ENCODE results near the gene CCL11.

The CCL11 gene

DNA sequence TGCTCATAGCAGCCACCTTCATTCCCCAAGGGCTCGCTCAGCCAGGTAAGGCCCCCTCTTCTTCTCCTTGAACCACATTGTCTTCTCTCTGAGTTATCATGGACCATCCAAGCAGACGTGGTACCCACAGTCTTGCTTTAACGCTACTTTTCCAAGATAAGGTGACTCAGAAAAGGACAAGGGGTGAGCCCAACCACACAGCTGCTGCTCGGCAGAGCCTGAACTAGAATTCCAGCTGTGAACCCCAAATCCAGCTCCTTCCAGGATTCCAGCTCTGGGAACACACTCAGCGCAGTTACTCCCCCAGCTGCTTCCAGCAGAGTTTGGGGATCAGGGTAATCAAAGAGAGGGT is 30.2 kb upstream of the CCL11 start:
- DNase-seq (ENCODE audit: low read depth, low spot score): no peak
- H3K4me3 ChIP-seq (ENCODE audit: low read length): no peak overlapping the region

DNA sequence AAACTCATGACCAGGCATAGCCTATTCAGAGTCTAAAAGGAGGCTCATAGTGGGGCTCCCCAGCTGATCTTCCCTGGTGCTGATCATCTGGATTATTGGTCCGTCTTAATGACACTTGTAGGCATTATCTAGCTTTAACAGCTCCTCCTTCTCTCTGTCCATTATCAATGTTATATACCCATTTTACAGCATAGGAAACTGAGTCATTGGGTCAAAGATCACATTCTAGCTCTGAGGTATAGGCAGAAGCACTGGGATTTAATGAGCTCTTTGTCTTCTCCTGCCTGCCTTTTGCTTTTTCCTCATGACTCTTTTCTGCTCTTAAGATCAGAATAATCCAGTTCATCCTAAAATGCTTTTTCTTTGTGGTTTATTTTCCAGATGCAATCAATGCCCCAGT is 29.7 kb upstream of the CCL11 start:
- H3K4me3 ChIP-seq (ENCODE audit: low read length): no peak overlapping the region
- no peak for DNase-seq (ENCODE audit: low read depth, low spot score)

DNA sequence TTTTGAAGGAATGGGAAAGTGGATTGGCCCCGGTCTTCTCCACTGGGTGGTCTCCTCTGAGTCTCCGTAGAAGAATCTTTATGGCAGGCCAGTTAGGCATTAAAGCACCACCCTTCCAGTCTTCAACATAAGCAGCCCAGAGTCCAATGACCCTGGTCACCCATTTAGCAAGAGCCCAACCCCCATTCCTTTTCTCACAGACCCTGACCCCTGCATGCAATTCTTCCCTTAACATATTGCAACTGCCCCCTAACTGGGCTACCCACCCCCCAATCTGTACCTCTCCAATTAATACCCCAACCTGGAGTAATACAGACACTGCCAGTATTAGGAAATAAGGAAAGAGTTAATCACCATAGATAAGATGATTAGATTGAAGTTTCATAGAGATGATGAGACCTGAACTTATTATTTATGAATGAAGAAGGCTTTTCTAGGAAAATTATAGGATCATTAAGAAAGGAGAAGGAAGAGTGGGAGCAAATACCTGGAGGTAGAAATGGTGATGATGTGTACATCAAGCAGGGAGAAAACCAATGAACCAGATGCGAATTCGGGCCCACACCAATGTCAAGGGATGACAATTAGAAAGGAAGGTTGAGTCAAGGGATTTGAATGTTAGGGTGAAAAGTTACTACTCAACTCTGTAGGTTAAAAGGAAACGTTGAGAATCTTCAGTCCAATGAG is 28.1 kb upstream of the CCL11 start:
- no peak overlapping the region for H3K4me3 ChIP-seq (ENCODE audit: low read length)
- no peak for DNase-seq (ENCODE audit: low read depth, low spot score)

DNA sequence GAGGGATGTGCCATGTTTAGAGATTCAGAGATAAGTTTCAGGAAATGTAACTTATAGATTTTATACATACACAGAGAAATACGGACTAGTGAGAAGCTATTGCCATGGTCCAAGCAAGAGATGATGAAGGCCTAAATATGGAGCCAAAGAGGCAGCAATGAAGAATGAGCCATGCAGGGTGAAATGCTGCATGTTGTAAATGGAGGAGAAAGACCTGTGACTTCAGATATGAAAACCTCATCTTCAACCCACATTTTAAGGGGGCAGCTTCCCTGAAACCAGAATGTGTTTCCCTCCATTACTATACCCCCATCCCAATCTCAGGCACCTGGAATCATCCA is 27.6 kb upstream of the CCL11 start:
- H3K4me3 ChIP-seq (ENCODE audit: low read length): no peak overlapping the region
- DNase-seq (ENCODE audit: low read depth, low spot score): no peak

DNA sequence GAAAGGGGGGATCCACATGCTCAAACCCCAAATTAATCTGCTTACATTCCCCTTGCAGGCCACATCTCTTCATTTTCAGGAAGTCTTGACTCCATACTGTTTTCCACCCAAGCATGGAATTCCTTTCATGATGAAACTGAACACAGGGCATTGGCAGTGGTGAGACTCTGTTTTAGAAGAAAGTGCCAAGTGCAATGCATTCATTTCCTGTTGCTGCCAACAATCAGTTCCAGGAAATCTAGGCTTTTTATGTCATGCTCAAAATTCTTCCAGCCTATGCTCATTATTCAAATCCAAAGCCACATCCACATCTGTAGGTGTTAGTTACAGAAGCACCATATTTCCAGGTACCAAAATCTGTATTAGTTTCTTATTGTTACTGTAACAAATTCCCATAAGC is 26.4 kb upstream of the CCL11 start:
- H3K4me3 ChIP-seq (ENCODE audit: low read length): no peak overlapping the region
- no peak for DNase-seq (ENCODE audit: low read depth, low spot score)

DNA sequence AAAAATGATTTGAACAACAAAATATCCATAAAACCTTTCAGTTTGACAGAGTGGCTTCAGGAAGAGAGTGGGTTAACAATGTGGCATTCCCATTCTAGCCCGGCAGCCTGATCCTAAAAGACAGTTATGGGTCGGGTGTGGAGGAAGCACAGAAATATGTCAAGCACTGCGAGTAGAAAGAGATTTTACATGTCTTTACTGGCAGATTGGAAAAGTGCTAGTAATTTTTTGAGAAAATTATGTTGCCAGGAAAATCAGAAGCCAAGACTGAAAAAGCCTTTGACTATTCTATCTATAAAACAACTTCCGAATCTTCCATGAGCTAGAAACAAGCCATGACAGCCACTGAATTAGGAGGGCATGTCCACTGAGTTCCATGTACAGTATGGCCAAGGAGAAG is 24.7 kb upstream of the CCL11 start:
- no peak overlapping the region for H3K4me3 ChIP-seq (ENCODE audit: low read length)
- DNase-seq (ENCODE audit: low read depth, low spot score): no peak

DNA sequence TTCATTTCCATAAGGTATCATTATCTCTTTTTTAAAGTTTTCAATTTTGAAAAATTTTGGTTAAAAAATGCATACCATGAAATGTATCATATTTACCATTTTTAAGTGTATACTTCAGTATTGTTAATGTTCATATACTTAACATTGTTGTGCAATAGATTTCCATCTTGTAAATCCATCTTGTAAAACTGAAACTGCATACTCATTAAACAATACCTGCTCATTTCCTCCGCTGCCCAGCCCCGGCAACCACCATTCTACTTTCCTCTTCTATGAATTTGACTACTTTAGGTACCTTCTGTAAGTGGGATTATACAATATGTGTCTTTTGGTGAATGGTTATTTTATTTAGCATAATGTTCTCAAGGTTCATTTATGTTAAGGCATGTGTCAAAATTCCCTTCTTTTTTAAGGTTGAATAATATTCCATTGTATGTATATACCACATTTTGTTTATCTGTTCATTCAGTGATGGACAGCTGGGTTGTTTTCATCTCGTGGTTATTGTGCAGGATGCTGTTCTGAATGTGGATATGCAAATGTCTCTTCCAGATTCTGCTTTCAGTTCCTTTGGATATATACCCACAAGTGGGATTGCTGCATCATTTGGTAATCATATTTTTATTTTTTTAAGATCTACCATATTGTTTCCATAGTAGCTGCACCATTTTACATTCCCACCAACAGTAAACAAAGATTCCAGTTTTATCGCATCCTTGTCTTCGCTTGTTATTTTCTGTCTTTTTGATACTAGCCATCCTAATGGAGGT is 23.8 kb upstream of the CCL11 start:
- no peak for DNase-seq (ENCODE audit: low read depth, low spot score)
- no peak overlapping the region for H3K4me3 ChIP-seq (ENCODE audit: low read length)

DNA sequence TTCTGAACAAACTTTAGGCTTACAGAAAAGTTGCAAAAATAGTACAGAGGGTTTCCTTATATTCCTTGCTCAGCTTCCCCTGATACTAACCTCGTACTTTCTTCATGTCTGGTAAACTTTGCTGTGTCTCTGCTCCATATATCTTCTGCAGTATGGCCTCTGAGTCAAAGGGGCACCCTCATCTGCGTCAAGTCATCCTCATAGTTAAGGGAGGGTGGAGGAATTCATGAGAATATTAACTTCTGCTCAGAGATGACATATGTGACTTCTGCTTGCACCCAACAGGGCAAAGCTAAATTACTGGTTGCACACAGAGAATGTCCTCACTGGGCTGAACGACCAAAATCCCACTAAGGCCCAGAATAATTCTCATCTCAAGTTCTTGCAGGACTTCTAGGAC is 19.8 kb upstream of the CCL11 start:
- no peak for DNase-seq (ENCODE audit: low read depth, low spot score)
- H3K4me3 ChIP-seq (ENCODE audit: low read length): no peak overlapping the region

DNA sequence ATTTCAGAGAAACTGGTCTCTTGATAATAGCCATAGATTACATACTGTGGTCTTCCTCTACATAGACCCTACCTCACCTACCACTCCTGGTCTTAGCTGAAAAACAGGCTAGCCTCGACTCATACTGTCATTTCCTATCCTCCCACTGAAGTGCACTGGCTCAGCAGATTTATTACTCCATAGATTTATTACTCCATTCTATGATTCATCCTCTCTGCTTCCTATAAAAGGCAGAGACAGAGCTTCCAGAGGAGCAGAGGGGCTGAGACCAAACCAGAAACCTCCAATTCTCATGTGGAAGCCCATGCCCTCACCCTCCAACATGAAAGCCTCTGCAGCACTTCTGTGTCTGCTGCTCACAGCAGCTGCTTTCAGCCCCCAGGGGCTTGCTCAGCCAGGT is 15.6 kb upstream of the CCL11 start, which contains the start of gene CCL7:
Gene CCL7, plus strand, starts transcription at position 253 of the 400 bp plus-strand sequence. Its CDS starts 70 bp downstream, at position 323.
- DNase-seq (ENCODE audit: low read depth, low spot score): no peak
- H3K4me3 ChIP-seq (ENCODE audit: low read length): no peak within 1 kb of the TSS

DNA sequence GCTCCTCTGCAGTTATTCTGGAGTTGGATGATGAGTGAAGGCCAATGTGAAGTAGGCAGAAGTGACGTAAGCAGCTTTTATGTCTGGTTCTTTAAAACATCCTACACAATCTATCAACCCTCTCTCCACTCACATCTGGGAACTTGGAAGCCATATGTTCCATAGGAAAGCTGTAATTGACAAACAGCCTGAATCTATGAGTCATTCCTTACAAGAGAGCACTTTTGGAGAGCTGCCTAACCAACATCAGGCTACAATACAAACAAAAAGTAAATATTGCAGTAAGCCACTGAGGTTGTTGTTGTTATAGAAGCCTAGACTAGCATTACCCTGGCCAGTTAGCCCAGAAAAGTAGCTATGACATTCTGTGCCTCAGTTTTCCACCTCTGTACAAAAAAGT is 9.7 kb upstream of the CCL11 start:
- no peak overlapping the region for H3K4me3 ChIP-seq (ENCODE audit: low read length)

DNA sequence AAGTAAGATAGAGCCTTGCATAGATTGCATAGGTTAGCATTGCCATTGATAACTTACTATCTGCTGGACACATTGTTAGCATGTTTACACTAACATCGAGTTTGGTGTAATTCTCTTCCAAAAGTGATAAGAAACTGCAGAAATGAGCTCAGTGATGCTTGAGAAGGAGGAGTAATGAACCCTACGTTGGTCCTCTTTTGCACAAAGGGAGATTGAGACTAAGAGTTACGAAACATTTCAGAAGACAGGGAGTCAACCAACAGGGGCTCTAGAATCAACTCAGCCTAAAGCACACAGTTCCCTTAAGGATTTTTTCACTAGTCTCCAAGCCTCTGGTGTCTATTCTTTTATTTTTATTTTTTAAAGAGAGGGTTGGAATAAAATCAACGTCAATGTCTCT is 8.7 kb upstream of the CCL11 start:
- H3K4me3 ChIP-seq (ENCODE audit: low read length): no peak overlapping the region
- no peak for DNase-seq (ENCODE audit: low read depth, low spot score)

More for the DNA sequence above, 9.7 kb upstream of the CCL11 start:
- no peak for DNase-seq (ENCODE audit: low read depth, low spot score)

DNA sequence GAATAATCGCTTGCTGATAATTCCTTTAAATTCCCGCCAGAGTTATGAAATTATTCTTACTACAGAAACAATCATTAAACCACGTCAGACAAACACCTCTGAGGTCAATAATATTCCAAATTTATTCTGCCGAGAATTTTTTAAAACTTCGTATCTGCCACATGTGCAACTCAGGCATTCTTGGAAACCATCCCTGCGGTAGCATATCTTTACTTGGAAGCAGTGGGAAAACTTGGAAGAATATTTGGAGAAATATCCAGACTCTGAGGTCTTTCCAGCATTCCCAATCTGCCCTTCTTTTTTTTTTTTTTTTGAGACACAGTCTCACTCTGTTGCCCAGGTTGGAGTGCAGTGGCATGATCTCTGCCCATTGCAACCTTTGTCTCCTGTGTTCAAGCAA is 2.0 kb upstream of the CCL11 start:
- no peak for DNase-seq (ENCODE audit: low read depth, low spot score)
- no peak overlapping the region for H3K4me3 ChIP-seq (ENCODE audit: low read length)

DNA sequence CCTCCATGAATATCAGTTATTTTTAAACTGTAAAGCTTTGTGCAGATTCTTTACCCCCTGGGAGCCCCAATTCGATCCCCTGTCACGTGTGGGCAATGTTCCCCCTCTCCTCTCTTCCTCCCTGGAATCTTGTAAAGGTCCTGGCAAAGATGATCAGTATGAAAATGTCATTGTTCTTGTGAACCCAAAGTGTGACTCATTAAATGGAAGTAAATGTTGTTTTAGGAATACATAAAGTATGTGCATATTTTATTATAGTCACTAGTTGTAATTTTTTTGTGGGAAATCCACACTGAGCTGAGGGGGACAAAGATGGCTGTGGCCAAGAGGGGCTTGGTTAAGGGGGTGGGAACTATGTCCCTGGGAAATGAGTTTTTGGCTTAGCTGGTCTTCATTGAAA is 2.3 kb downstream of the CCL11 start:
- DNase-seq (ENCODE audit: low read depth, low spot score): no peak
- H3K4me3 ChIP-seq (ENCODE audit: low read length): no peak overlapping the region

DNA sequence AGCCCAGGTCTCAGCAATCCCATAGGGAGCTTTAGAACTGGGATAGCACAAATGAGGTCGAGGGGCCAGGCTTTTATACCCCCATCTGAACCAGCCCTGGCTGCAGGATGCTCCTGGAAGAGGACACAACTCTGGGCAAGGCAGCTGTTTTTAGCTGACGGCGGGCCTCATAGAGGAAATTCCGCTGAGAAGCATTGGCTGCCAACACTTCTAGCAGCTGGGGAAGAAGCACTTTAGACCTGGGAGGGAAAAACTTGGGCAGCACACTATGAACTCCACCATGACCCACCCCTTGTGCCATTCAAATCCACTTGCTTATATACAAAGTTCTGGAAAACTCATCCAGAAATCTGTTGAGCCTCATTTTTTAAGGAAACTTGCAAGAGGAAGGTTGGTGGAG is 5.0 kb downstream of the CCL11 start:
- DNase-seq (ENCODE audit: low read depth, low spot score): no peak
- H3K4me3 ChIP-seq (ENCODE audit: low read length): no peak overlapping the region

DNA sequence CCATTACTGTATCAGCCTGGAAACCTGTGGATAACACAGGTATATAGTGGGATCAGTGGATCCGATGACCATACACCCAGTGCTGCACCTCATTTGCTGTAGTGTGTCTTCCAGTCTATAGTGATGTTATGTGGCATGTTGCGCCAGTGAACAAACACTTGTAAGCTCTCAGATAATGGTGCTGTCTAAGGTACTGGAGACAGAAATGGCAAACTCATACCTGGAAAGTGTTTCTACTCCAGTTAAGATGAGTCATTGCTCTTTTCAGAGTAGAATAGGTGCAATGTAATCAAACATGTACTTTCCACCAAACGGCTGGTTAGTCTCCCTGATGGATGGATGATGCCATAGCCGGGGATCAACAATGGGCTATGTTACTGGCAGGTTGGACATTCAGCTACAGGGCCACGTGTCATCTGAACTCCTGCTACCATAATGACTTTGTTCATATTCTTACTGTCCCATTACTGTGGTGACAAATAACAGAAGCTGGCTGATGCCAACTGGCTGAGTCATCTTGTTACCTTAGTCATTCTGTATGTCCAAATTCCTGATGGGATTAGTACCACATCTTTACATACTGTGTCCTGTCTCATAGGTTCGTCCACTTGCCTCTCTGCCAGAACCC is 6.3 kb downstream of the CCL11 start:
- DNase-seq (ENCODE audit: low read depth, low spot score): no peak
- H3K4me3 ChIP-seq (ENCODE audit: low read length): no peak overlapping the region

DNA sequence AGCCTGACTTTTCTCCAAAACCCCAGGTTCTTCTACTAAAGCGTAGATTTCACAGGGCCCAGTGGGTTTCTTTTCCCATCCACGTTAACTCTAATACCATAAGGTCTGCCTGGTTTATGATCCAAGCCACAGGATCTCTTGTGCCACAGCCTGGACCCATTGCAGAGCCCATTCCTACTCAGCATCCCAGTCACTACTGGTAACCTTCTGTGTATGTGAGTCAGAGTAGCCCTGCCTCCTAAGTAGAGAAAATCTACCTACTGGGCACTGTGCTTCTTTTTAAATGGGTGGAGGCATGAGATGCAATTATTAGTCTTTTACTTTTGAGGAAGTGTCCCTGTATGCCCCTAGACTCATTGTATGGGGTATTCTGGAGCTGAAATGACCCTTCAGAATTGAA is 13.5 kb downstream of the CCL11 start:
- no peak for DNase-seq (ENCODE audit: low read depth, low spot score)
- no peak overlapping the region for H3K4me3 ChIP-seq (ENCODE audit: low read length)

DNA sequence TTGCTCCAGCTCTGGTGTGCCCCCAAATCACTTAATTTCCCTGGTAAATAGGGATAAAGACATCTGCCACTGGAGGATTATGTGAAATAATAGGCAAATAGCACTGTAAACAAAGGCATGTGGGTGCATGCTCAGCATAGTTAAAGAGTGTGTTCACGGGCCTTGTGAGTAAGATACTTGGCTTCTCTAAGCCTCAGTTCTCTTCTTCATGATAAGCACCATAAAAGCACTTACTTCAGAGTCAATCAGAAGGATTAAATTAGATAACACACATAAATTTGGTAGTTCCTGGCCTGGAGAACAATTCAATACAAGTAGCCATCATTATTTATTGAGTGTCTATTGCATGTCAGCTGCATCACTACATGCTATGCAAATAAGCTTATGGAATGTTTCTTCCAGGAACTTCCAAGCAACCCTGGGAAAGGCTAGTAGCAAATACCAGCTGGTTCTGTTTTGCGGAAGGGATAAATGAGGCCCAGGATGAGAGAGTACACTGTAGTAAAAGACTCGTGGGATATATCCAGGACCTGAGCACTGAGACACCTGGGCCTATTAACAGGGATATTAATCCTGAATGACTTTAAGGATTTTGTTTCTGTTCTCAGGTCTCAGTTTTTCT is 14.5 kb downstream of the CCL11 start:
- no peak overlapping the region for H3K4me3 ChIP-seq (ENCODE audit: low read length)
- no peak for DNase-seq (ENCODE audit: low read depth, low spot score)

DNA sequence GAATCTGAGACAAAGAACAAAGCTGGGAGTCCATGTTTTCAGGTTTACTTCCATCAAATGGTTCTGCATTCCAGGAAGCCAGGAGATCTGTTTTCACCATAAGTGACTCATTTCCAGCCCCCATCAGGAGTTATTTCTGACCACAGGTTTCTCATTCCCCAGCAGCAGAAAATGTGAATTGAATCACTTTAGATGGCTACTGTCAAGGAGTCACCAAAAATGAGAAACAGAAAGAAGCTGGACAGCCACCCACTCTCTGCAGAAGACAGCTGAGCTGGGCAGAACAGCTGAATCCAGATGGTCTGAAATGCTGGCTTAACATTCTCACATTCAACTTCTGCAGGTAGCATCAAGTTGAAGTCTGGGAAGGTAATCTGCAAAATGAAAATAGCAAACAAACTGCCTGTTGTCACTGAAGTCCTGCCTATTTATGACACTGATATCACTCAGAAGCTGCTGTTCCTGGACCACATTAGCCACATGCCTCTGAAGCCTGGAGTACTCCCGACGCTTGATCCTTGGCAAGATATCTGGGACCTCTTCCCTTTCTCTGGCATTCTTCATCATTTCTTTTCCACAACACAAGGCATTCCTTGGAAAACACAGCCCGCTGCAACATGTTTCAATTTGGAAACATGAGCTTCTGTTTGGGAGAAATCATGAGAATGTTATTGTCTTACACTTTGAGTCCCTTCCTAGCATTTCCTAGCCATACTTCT is 15.3 kb downstream of the CCL11 start:
- no peak for DNase-seq (ENCODE audit: low read depth, low spot score)
- H3K4me3 ChIP-seq (ENCODE audit: low read length): no peak overlapping the region

DNA sequence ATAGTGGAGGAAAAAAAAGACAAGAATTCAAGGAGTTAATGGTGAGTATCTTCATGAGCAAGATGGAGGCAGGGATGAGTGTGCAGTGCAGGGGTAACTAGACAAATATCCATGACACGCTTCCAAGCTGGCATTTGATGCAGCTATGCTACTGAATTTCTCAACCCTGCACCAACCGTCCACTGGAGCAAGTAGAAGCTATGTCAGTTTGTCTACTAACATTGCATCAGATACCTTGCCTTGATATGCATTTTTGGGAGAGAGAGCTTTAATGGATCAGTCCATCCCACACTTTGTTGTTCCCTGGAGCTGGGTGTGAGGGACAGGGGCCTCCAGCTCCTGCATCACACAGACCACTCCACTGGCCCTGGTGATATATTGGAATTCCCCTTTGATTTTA is 16.4 kb downstream of the CCL11 start:
- no peak overlapping the region for H3K4me3 ChIP-seq (ENCODE audit: low read length)
- DNase-seq (ENCODE audit: low read depth, low spot score): no peak

DNA sequence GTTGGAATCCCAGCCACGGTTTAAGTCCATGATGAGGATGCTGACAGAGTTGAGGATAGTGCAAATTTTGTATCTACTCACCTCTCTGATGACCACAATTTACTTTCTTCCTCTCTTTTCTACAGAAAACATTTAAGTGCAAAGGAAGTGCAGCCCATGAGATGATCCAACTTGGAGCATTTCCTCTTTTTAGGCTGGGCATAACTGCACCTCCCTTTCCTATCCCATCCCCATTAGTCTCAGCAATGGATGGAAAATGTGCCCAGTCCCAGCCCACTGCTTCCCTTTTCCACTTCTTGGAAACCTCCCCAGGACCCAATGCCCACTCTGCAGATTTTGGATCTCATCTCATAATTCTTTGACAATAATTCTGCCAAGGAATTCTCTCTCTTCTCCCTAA is 17.1 kb downstream of the CCL11 start:
- H3K4me3 ChIP-seq (ENCODE audit: low read length): no peak overlapping the region
- DNase-seq (ENCODE audit: low read depth, low spot score): no peak

Measured in Jurkat, Clone E6-1 (cell line).